NT2/D1 (cell line): Measurements from ENCODE around the gene SCFD1.

Experiments used
- YY1 ChIP-seq: IDR thresholded peaks from 2 replicates; pipeline ENCODE4 v1.6.1; 2011; ENCODE audit not compliant: insufficient read length, insufficient read depth
- ZNF274 ChIP-seq: IDR thresholded peaks from 2 replicates; pipeline ENCODE4 v1.6.1; 2011; ENCODE audit warnings: mild to moderate bottlenecking, low read depth, low read length

DNA sequence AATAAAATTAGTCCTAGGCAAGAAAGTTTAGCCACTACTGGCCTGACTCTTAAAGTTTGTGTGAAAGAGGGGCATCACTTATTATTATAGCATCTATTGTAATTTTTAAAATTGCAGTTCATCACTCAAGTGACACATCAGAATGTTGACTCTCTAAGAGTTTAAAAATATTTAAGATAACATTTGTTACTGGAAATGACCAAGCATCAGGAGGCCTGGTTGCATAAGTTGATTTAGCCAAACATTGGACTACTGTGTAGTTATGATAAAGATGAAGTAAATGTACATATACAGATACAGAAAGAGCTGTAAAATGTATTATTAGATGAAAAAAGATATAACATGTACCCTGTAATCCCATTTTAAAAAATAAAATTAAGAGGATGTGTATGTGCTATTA, 47.5 kb downstream of the SCFD1 start:
- TF ChIP-seq YY1 (no peak), ZNF274 (no peak)
